Ovary (tissue), 9 donors: ENCODE measurements around the gene AKNA. TPM values are rescaled to one million over a fixed set of nuclear protein-coding genes. Genes with fewer than 3 reads are reported as not detected.

Experiments
- DNase-seq, 5 donors: peaks; one replicate each; pipeline ENCODE4 v3.0.0-alpha.2; 2019 to 2020
- H3K27ac ChIP-seq, 2 donors: fragments of 200-600 bp; one replicate each; pipeline versions ENCODE4 v1.5.1 to v1.8.0; 2019 to 2022
- H3K27me3 ChIP-seq: fragments of 200-600 bp; one replicate; pipeline ENCODE4 v1.8.0; 2022
- H3K36me3 ChIP-seq: fragments of 200-600 bp; sonication (generic); one replicate; pipeline ENCODE4 v1.5.1; 2019
- H3K4me1 ChIP-seq: one replicate; pipeline ENCODE4 v1.8.1; 2013; ENCODE audit warnings: mild to moderate bottlenecking, moderate library complexity; ENCODE audit not compliant: insufficient read depth
- H3K4me3 ChIP-seq: fragments of 200-600 bp; sonication (generic); one replicate; pipeline ENCODE4 v1.5.1; 2017
- H3K9me3 ChIP-seq, 2 donors: fragments of 200-600 bp in 1 of 2; sonication (generic) in 1 of 2; one replicate each; pipeline versions ENCODE4 v1.5.1 to v1.8.1; 2013 to 2019; ENCODE audit warnings: mild to moderate bottlenecking in 1 of 2, moderate library complexity in 1 of 2
- CTCF ChIP-seq, 3 donors: fragments of 450-650 bp in 2 of 3; fragments of 200-600 bp in 1 of 3; IDR thresholded peaks; one replicate each; pipeline versions ENCODE4 v1.5.1 to v1.8.0; 2016 to 2022; ENCODE audit warnings: antibody characterized with exemption in 3 of 3, mild to moderate bottlenecking in 1 of 3
- EP300 ChIP-seq: sonication (generic); formaldehyde crosslinking; IDR thresholded peaks from one replicate; pipeline ENCODE4 v1.6.1; 2017; ENCODE audit warnings: antibody characterized with exemption
- POLR2A ChIP-seq: fragments of 450-650 bp; IDR thresholded peaks from one replicate; pipeline ENCODE4 v1.6.1; 2017; ENCODE audit warnings: antibody characterized with exemption, mild to moderate bottlenecking, moderate library complexity
- WGBS, 3 donors: extraction: QIAGEN DNeasy Blood & Tissue Kit in 1 of 3; methylation state at CpG; one replicate each; pipeline versions ENCODE4 v1.1.5 to v1.1.7; 2013 to 2017; 5-methylcytosine and 5-hydroxymethylcytosine counted together
- intact Hi-C, 4 donors: fragments of 100-400 bp; cut with DNase I; formaldehyde crosslinking; loops; one replicate each; pipeline versions ENCODE4 v1.11.0 to v1.15.1; 2022 to 2023
- polyA plus RNA-seq, 2 donors: library from polyadenylated mRNA; stranded (reverse); fragments of 200-250 nt in 1 of 2; fragments of 350-450 nt in 1 of 2; fragmentation: Illumina TruSeq in 1 of 2; extraction: RNeasy Lipid Tissue Mini Kit (QIAGEN cat#74804) in 1 of 2; gene quantifications; one replicate each; pipeline ENCODE4 v1.2.3, GENCODE V29; 2013 to 2014
- total RNA-seq, 7 donors: library from RNA; depleted of rRNA in 2 of 7; stranded (reverse); fragments of >200 nt in 2 of 7; fragmentation: NEBNext Ultra II Directional in 3 of 7; extraction: Animal tissue kit (Norgen Biotek cat#: 25700) in 3 of 7; gene quantifications; one replicate each; pipeline versions ENCODE4 v1.1.0 to v1.2.4, GENCODE V29; 2016 to 2023
- donor health status: DM: no; HTN: no; CAD: no; lungs with moderate emphysema.
- donor health status: DM: no; HTN: no; CAD: no.
- donor health status: Bipolar disorder and iron deficiency.
- donor health status: DM: yes; HTN: yes; CAD: no.
- donor health status: DM: no; HTN: no; CAD: no.
- donor health status: DM: yes; HTN: yes; CAD: no.

The AKNA gene
- total and polyA plus RNA-seq, 9 donors: 12.9 to 123 (median 36.4) TPM

GRCh38 chr9:114341991-114342390 is 45.8 kb downstream of the AKNA start:
- no peaks in the 10 kb centered on the region for H3K27me3 ChIP-seq
- 87 to 94% (median 89%) methylated on average over 4 of the region's 4 CpGs for WGBS, 3 donors
- H3K4me3 ChIP-seq: no peak overlapping the region
- no peaks in the 10 kb centered on the region for H3K36me3 ChIP-seq
- no peak for TF ChIP-seq POLR2A
- TF ChIP-seq CTCF (IDR thresholded peaks at IDR 0.05): no peak
- no peak for TF ChIP-seq EP300
- H3K9me3 ChIP-seq: no peaks in the 10 kb centered on the region
- intact Hi-C loops: no loop called here
- DNase-seq: no peak
- no peaks in the 10 kb centered on the region for H3K4me1 ChIP-seq
- H3K27ac ChIP-seq: no peak overlapping the region

GRCh38 chr9:114341152-114341830 is 46.5 kb downstream of the AKNA start:
- no peaks in the 10 kb centered on the region for H3K36me3 ChIP-seq
- intact Hi-C loops: no loop called here
- TF ChIP-seq POLR2A (no peak), CTCF (IDR thresholded peaks at IDR 0.05) (no peak), EP300 (no peak)
- no peak overlapping the region for H3K4me3 ChIP-seq
- WGBS, 3 donors: 82 to 85% (median 84%) methylated on average over 12 of the region's 12 CpGs
- H3K27me3 ChIP-seq: no peaks in the 10 kb centered on the region
- DNase-seq: no peak
- H3K4me1 ChIP-seq: no peaks in the 10 kb centered on the region
- no peaks in the 10 kb centered on the region for H3K9me3 ChIP-seq
- H3K27ac ChIP-seq: no peak overlapping the region

GRCh38 chr9:114339130-114339908 is 48.5 kb downstream of the AKNA start:
- peak in 4 of 5 donors; percentile 58 to 74 (median 62) for DNase-seq
- H3K27me3 ChIP-seq: no peaks in the 10 kb centered on the region
- no peaks in the 10 kb centered on the region for H3K36me3 ChIP-seq
- H3K27ac ChIP-seq: no peak overlapping the region
- H3K4me1 ChIP-seq: no peaks in the 10 kb centered on the region
- no peaks in the 10 kb centered on the region for H3K9me3 ChIP-seq
- no peak overlapping the region for H3K4me3 ChIP-seq
- intact Hi-C loops: loop anchor here in 1 of 4 donors (5.0 kb wide), 1 partner anchor 48 kb away; the partner anchor contains the start of gene AKNA
- TF ChIP-seq CTCF (IDR thresholded peaks at IDR 0.05): peak; percentile 45 to 64 (median 53)
- no peak for TF ChIP-seq POLR2A
- no peak for TF ChIP-seq EP300
- 80 to 82% (median 81%) methylated on average over 16 of the region's 16 CpGs for WGBS, 3 donors

GRCh38 chr9:114338187-114338586 is 49.6 kb downstream of the AKNA start:
- TF ChIP-seq CTCF (IDR thresholded peaks at IDR 0.05) (no peak), EP300 (no peak), POLR2A (no peak)
- H3K4me1 ChIP-seq: no peaks in the 10 kb centered on the region
- no peak overlapping the region for H3K27ac ChIP-seq
- no peaks in the 10 kb centered on the region for H3K27me3 ChIP-seq
- no peak overlapping the region for H3K4me3 ChIP-seq
- H3K9me3 ChIP-seq: no peaks in the 10 kb centered on the region
- 93 to 97% (median 96%) methylated on average over 2 of the region's 2 CpGs for WGBS, 3 donors
- no peak for DNase-seq
- intact Hi-C loops: loop anchor here in 1 of 4 donors (5.0 kb wide), 1 partner anchor 49 kb away; the partner anchor contains the start of gene AKNA
- no peaks in the 10 kb centered on the region for H3K36me3 ChIP-seq
